IPS DF 6.9 (cell line): ENCODE results near the gene GGCX.
"Not testable (repeated sequence)": the region's sequence is repeated elsewhere in the genome, so short reads cannot be mapped to it uniquely, and the experiment has no call there.

Source experiments
- DNase-seq: peaks from one replicate; pipeline ENCODE4 v3.0.0-alpha.2; 2013; ENCODE audit warnings: low read depth, low spot score
- H3K27ac ChIP-seq: one replicate; pipeline ENCODE4 v1.5.1; 2013; ENCODE audit warnings: low read length, control low read depth
- H3K27me3 ChIP-seq: 2 replicates; pipeline ENCODE4 v1.6.1; 2013; ENCODE audit warnings: mild to moderate bottlenecking, low read length; ENCODE audit not compliant: control insufficient read depth, insufficient read depth
- H3K36me3 ChIP-seq: 2 replicates; pipeline ENCODE4 v1.6.1; 2013; ENCODE audit warnings: low read length; ENCODE audit not compliant: control insufficient read depth, insufficient read depth
- H3K4me1 ChIP-seq: 2 replicates; pipeline ENCODE4 v1.6.1; 2013; ENCODE audit warnings: low read length; ENCODE audit not compliant: control insufficient read depth, insufficient read depth
- H3K4me3 ChIP-seq: 2 replicates; pipeline ENCODE4 v1.5.1; 2013; ENCODE audit warnings: mild to moderate bottlenecking, low read length
- H3K9me3 ChIP-seq: 2 replicates; pipeline ENCODE4 v1.6.1; 2013; ENCODE audit warnings: low read length, inconsistent platforms; ENCODE audit not compliant: control insufficient read depth, insufficient read depth
- WGBS: extraction: QIAGEN DNeasy Blood & Tissue Kit; methylation state at CpG from one replicate; pipeline ENCODE4 v1.1.7; 2013; ENCODE audit warnings: mixed read lengths, missing lambda C conversion rate; ENCODE audit not compliant: insufficient read length, insufficient coverage; 5-methylcytosine and 5-hydroxymethylcytosine counted together

GGCX gene

GRCh38 chr2:85561280-85562212 lies at the start of gene GGCX:
TSS of gene GGCX (minus strand) at chr2:85561493. CDS start at chr2:85561428, 65 bp downstream.
- H3K27ac ChIP-seq = no peak within 1 kb of the TSS
- H3K4me3 ChIP-seq = peak within 1 kb of the TSS; percentile 57; the same call in 1 of the 2 replicates
- 0 out of 2 replicates have a peak, but pooled peaks cover 3% of the 10 kb centered on the region for H3K36me3 ChIP-seq
- no peaks in the 10 kb centered on the region for H3K4me1 ChIP-seq
- no peaks in the 10 kb centered on the region for H3K9me3 ChIP-seq
- DNase-seq = peak; percentile 84
- H3K27me3 ChIP-seq = no peaks in the 10 kb centered on the region
- no CpG with 5 or more reads among the region's 64 CpGs for whole genome bisulfite sequencing

DNA sequence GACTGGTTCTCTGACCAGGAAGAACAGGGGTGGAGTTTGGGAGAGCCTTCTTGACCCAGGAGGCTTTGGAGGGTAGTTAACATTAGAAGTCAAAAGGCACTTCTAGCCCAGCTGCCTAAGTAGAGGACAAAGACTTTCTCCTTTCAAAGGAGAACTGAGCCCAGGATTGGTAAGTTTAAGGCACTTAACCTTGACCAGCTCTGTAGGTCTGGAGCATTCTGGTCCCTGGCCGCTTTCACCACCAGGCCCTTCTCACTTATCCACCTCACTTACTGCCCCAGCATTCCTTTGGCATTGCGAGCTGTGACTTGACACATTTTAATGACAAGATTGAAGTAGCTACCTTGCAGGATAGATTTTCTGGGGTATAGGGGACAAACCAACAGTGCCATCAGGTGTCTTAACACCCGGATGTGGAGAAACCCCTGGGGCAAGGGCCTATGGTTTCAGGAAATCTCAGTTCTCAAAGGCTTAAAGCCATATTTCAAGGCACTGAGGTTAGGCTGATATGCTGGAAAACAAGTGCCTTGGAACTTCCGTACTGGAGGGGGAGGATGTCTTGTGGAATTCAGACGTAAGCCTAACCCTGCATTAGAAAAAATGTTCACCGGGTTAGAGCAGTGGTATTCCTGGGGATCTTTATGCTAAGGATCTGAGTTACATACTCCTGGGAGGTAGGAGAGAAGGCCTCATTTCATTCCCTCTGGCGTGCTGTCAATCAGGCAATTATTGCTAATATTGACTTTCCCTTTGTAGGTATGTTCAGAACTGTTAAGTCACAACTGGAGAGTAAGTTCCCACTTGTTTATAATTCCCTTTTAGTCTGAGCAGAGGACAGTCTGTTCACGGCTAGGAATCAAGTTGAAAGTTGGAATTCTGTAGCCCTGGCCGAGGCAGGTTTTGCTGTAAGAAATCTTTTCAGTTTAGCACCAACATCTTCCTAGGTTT lies 46.2 kb upstream of the GGCX start:
- WGBS = no CpG with 5 or more reads among the region's 9 CpGs
- DNase-seq = no peak
- Histone ChIP-seq H3K4me1 (no peaks in the 10 kb centered on the region), H3K4me3 (no peak overlapping the region), H3K9me3 (no peaks in the 10 kb centered on the region), H3K27me3 (no peaks in the 10 kb centered on the region), H3K27ac (no peak overlapping the region), H3K36me3 (peaks cover 5% of the 10 kb centered on the region; the same call in 1 of the 2 replicates)

- no CpG with 5 or more reads among the region's 7 CpGs for WGBS
- peaks cover 3% of the 10 kb centered on the region; the same call in 1 of the 2 replicates for H3K4me1 ChIP-seq
- peaks cover 5% of the 10 kb centered on the region; the same call in 1 of the 2 replicates for H3K36me3 ChIP-seq
- no peak overlapping the region for H3K27ac ChIP-seq
- H3K27me3 ChIP-seq = no peaks in the 10 kb centered on the region
- no peaks in the 10 kb centered on the region for H3K9me3 ChIP-seq
- no peak for DNase-seq
- H3K4me3 ChIP-seq = no peak overlapping the region
Observed at GRCh38 chr2:85606116-85606455, 44.8 kb upstream of the GGCX start.

GRCh38 chr2:85605406-85606115 lies 44.3 kb upstream of the GGCX start:
- no CpG with 5 or more reads among the region's 4 CpGs for WGBS
- no peaks in the 10 kb centered on the region for H3K9me3 ChIP-seq
- no peak for DNase-seq
- H3K27ac ChIP-seq = no peak overlapping the region
- H3K4me3 ChIP-seq = no peak overlapping the region
- no peaks in the 10 kb centered on the region for H3K27me3 ChIP-seq
- H3K36me3 ChIP-seq = peaks cover 5% of the 10 kb centered on the region; the same call in 1 of the 2 replicates
- H3K4me1 ChIP-seq = peaks cover 3% of the 10 kb centered on the region; the same call in 1 of the 2 replicates

- WGBS = no CpG with 5 or more reads among the region's 6 CpGs
- Histone ChIP-seq H3K4me1 (peaks cover 3% of the 10 kb centered on the region; the same call in 1 of the 2 replicates), H3K27me3 (no peaks in the 10 kb centered on the region), H3K27ac (no peak overlapping the region), H3K9me3 (no peaks in the 10 kb centered on the region), H3K4me3 (no peak overlapping the region), H3K36me3 (peaks cover 5% of the 10 kb centered on the region; the same call in 1 of the 2 replicates)
- no peak for DNase-seq
Observed at GRCh38 chr2:85604568-85605339, 43.5 kb upstream of the GGCX start.

GRCh38 chr2:85604133-85604444 lies 42.8 kb upstream of the GGCX start:
- DNase-seq, H3K27ac ChIP-seq, H3K27me3 ChIP-seq, H3K4me1 ChIP-seq, H3K4me3 ChIP-seq, H3K36me3 ChIP-seq, H3K9me3 ChIP-seq: not testable (repeated sequence)
- no CpG with 5 or more reads among the region's 3 CpGs for WGBS

- Histone ChIP-seq H3K27me3 (no peaks in the 10 kb centered on the region), H3K4me1 (peaks cover 3% of the 10 kb centered on the region; the same call in 1 of the 2 replicates), H3K36me3 (no peaks in the 10 kb centered on the region), H3K4me3 (peak within 1 kb of the TSS; percentile 98), H3K27ac (no peak within 1 kb of the TSS), H3K9me3 (no peaks in the 10 kb centered on the region)
- WGBS = no CpG with 5 or more reads among the region's 73 CpGs
- peak; percentile 66 for DNase-seq
Observed at GRCh38 chr2:85602476-85603234, 41.4 kb upstream of the GGCX start, which contains the start of gene TMEM150A. TSS of gene TMEM150A (minus strand) at chr2:85602698. CDS start at chr2:85601948, 750 bp downstream.

- peaks cover 3% of the 10 kb centered on the region; the same call in 1 of the 2 replicates for H3K4me1 ChIP-seq
- H3K9me3 ChIP-seq = no peaks in the 10 kb centered on the region
- no peak overlapping the region for H3K27ac ChIP-seq
- DNase-seq = no peak
- H3K4me3 ChIP-seq = peak overlapping the region; percentile 98
- 0 out of 2 replicates have a peak, but pooled peaks cover 4% of the 10 kb centered on the region for H3K36me3 ChIP-seq
- WGBS = no CpG with 5 or more reads among the region's 36 CpGs
- no peaks in the 10 kb centered on the region for H3K27me3 ChIP-seq
Observed at GRCh38 chr2:85601771-85602475, 40.6 kb upstream of the GGCX start.
